Stimulated activated CD8-positive, alpha-beta memory T cell treated with anti-CD3 and anti-CD28 coated beads, Interleukin-15, amount 100 ng/mL, for 24 hours (primary cell): Measurements from ENCODE around the gene CARHSP1.
"Not testable (repeated sequence)": the region's sequence is repeated elsewhere in the genome, so short reads cannot be mapped to it uniquely, and the experiment has no call there.

Experiments
- DNase-seq: peaks from one replicate; pipeline ENCODE4 v3.0.0-alpha.2; 2020; ENCODE audit warnings: low read depth

CARHSP1 gene

DNA sequence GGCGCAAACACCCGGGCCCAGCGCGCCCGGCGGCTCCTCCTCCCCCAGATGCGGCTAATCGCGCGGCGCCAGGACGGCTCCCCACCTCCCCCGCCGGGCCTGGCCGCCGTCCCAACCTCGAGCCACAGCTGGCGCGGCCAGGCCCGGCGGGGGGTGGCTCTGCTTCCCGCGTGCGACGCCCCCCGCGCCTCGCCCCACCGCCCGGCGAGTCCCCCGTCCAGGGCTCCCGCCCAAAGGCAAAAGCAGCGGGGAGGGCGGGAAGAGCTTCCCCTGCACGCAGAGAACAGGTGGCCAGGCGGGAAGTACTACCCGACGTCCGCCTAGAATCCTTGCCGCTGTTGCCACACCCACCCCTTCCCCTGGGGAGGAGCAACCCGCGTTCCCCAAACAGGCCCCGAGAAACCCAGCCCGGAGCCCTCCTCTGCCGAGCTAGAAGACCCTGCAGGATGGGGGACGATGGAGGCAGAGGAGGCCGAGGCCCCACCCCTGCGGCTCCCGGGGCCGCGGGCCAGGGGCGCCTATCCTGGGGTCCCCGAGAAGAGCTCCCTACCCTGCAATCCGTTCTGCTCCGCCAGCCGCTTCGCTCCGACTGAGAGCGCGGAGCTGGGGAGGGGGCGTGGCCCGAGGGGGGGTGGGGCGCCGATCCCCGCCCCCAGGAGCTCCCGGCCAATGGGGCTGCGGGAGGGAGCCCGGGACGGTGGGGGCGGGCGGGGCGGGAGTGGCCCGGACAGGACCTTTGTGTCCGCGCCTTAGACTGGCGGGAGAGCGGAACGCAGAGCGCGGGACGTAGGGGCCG, at the start of gene CARHSP1:
TSS of gene CARHSP1 (minus strand) at position 591 of the 796 bp plus-strand sequence. CDS start 9,678 bp downstream, outside the sequence.
- DNase-seq: peak; percentile 51

DNA sequence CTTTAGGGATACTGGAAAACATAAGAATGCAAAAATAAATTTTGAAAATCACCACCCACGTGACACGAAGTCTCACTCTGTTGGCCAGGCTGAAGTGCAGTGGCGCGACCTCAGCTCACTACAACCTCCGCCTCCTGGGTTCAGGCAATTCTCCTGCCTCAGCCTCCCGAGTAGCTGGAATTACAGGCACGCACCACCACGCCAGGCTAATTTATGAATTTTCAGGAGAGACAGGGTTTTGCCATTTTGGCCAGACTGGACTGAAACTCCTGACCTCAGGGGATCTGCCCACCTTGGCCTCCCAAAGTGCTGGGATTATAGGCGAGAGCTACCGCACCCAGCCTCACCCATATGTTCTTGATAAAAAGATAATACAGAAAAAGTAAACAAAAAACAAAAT, 48.5 kb upstream of the CARHSP1 start:
- not testable (repeated sequence) for DNase-seq

DNA sequence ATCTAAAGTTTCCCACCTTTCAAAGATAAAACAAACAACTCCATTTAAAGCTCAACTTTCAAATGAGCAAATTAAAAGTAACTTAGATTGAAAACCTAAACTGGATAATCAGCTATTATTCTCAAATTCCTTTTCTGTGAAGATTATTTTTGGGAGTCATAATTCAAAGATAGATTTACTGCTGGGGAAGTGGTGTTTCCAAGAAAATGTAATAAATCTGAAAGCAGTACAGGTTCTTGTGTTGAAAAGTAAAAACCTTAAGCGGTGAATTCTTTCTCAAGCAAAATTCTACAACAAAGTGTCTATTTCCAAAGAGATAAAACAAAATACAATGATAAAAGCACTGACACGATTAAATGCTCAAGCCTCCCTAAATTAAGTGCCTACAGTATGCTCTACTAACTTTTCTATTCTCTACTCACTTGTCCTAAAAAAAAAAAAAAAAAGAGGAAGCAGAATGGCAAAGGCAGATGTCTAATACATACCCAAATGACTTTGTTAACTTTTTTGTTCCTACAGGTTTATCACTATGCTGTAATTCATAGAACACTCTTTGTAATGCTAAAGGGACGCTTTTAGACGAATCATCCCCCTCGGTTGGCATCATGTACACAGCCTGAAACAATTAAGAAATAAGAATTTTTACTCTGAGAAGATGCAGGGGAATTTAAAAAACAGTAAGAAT, 47.9 kb upstream of the CARHSP1 start:
- DNase-seq: no peak

DNA sequence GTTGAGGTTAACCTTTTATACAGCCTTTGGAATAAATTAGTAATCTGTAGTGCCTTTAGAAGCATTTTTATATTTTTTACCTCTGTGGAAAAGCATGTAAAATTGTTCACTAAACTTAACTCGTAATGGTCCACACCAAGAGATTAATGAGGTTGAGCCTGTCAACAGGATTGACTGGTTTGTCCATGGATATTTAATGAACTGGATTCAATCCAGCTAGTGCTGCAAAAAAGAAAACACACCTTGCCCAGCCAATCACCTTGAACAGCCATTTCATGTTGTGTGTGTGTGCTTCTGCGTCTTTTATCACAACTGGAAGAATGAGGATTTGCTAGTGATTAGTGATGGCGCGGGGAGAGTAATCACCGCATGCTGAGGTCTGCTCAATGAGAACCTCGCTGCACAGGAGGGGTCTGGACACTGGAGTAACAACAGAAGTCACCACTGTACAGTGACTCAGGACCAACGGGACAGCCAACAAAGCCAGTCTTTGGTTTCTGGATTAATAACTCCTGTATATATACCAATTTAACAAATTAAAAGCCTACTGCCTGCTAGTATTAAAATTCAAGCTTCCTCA, 47.0 kb upstream of the CARHSP1 start:
- no peak for DNase-seq

DNA sequence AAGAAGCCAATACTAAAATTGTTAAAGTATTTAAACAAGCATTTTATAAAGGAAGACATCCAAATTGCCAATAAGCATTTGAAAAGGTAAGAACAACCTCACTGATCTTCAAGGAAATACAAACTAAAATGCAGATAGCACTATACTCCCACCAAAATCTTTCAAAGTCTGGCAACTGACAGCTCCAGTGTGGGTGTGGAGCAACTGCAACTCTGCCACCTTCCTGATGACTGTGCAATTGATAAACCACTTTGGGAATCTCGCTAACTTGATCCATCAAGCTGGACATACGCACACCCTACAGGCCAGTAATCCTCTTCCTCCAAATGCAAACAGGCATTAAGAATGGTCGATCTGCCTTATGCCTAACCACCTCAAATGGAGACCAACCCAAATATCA, 45.3 kb upstream of the CARHSP1 start:
- no peak for DNase-seq

DNA sequence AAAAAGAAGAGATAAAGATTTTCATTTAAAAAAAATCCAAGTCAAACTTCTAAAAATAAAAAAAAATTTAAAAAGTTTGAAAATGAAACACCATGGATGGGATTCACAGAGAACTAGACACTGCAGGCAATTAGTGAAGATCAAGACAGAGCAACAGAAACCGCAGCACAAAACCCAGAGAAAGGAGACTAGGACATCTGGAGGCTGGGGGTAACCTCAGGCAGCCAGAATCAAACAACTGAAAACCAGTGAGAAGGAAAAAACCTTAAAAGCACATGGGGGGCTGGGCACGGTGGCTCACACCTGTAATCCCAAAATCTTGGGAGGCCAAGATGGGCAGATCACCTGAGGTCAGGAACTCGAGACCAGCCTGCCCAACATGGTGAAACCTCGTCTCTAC, 44.0 kb upstream of the CARHSP1 start:
- no peak for DNase-seq

DNA sequence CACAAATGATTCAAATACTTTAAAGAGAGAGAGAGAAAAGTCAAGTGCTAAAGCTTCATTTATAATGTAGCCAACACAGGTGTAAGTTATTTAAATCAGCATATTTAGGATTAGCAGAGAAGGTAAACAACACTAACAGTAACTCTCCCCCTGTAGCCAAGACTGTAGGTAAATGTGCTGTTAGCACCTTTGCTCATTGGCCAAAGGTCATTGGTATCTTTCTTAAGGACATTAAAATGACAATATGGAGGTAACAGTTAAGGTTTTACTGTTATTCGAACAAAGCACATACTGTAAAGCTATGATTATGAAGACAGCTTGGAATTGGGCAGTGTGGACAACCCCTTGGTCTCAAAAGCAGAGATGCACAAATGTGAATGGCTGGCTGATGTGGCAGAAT, 42.0 kb upstream of the CARHSP1 start:
- DNase-seq: no peak

DNA sequence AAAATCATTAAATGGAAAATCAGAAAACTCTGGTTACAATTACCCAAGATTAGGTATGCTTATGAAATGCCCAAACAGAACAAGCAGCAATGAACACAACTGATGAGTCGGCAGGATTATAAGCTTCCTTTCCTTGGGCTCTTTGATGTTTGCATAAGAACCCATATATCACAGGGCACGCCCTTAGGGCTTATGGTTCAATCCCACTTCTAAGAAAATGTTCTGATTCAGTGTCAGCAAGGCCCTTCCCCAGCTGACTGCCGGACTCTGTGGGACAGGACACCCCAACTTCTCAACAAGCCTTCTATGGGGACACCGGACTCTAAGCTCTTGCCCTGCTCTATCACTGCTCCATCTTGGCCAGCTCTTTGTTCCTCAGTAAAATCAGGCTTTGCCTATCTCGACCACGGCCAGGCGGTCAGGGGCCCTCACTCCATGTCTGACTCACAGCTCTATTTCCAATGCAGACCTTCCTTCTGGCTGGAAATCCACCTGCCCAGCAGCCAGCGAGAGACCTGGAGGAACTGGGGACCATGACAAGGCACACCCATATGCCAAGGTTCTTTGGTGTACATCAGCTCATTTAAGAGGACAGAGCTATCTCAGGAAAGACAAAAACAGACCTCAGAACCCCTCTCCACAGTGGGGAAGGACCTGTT, 40.1 kb upstream of the CARHSP1 start:
- DNase-seq: no peak

DNA sequence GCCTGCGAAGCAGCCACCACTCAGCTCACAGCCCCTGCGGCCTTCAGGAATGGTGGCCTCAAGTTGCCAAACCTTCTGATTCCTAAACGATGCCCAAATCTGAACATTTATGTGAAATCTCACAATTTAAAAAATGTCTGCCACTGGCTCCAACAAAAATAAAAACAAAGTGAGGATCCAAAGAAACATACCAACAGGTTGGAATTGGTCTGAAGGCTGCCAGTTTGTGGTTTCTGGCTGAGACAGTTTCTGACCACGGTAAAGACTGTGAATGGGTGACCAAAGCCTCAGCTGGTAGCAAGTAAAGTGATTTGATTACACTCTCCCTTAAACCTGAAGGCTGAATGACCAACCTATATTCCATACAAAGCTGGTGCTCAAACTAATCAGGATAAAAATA, 38.3 kb upstream of the CARHSP1 start:
- no peak for DNase-seq

DNA sequence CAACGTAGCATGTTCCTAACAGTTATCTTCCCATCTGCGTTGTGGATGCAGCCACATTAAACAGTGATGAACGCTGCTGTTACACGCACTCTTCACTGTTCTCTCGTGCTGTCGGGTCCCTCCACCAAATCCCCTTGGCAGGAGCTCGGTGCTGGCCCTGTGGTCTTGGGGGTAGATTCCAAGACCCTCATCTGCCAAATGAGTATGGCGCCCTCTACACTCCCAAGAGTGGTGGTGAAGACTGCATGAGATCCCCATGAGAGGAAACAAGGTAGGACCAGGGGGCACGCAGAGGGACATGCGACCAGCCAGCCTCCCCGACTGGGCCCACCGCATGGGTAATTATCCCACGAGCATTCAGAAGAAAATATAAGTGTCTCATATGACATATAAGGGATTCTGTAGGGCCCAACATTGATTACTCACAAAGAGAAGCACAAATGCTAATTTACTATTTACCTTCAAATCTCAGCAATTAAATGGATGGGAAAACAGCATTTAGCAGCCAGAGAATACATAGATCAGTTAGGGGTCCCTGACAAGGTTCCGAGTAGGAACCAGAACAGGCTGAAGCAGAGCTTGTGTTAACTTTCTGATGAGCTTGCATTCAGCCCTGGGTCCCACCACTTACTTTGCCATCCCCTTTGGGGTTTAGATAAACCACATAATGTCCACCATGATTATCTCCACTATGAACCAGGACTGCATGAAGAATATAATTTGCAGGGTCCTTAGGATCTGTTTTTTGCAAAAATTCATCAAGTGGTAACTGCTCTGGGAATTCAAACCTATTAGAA, 37.2 kb upstream of the CARHSP1 start:
- DNase-seq: no peak

DNA sequence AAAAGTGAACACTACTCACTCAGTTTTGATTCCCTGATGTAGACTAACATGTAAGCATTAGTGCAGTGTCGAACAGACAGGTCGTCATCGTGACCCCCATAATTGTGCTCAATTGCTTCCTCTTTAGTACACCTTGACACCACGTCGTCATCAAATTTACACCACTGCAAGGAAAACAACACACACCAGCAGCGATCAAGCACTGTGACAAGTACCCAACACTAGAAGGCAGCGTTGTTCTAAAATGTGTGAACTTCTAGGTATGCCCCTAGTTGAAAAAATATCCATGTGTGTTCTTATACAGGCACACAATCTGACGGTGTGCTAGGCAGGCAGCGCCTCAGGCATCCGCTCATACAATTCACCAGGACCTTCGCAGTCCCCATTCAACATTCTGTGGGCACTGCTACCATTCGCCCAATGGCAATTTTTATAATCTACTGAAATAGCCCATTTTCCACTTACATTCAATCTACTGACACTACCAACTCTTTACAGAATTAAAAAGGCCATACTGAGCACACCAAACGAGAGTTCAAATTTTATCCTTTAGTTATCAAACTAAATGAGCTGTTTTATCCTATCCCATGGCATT, 36.5 kb upstream of the CARHSP1 start:
- no peak for DNase-seq

DNA sequence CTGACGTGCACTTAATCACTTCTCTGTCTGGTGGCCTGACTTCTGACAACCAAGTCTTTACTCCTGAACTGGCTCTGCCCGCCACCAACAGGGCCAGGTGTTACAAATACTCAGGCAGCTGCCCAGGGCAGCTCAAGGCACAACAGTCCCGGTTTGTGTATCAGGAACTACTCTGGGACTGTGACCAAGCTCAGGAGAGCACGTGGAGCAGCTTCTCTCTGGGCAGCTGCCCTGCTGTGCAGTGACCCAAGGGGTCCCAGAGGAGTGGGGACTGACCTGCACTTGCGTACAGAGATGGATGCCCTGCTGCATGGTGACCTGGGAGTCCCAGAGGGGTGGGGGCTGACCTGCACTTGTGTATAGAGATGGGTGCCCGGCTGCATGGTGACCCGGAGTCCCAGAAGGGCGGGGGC, 35.2 kb upstream of the CARHSP1 start:
- no peak for DNase-seq

DNA sequence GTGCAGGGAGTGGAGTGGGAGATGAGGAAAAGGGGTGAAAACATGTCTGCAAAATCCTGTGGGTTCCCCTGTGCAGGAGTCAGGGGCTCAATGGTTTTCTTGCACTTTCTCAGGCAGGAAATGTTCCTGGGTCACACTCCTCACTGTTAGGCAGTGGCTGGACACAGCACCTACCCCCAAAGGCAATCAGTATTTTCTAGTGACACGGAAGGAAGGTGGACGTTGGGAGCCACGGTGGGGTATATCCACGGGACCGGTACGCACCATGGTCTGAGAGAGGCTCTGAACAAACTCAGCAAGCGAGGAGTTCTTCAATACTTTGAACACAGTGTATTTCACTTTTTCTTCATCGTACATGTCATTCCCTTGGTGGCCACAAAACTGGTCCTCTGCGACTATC, 34.2 kb upstream of the CARHSP1 start:
- DNase-seq: no peak

DNA sequence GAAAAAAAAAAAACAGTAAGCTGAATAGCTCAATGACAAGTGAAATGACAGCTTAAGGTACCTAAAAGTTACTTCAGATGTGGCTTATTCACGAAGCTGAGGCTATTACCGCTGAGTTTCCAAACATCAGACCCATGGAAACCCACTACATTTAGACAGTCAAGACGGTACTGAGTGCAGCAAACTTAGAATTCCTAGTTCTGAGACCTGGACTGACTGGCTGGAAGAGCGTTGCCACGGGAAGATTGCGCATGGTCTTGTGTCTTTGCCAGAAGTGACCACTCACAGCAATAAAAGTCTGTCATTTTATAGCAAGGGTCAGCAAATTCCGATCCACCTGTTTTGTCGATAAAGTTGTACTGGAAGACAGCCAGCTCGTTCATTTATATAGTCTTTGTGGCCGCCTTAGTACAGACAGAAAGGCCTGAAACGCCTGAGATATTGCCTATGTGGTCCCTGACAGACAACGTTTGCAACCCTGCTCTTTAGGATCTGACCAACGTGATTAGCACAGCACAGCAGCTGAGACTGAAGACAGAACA, 32.6 kb upstream of the CARHSP1 start:
- DNase-seq: no peak

DNA sequence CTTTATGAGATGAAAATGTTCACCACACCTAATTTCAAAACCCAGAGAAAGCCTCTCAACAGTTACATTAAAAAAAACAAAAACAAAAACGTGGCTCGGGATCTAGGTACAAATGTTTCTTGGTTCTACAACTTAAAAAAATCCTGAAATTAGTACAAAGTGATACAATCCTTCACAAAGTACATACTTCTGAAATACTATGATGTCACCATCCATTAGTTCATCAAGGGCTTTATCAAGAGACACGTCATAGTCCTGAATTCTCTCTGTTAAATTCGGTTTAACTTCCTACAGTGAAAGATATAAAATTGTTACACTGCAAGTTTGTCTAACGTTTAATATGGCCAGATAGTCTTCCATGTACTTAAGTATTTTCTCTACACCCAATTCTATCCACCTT, 31.5 kb upstream of the CARHSP1 start:
- DNase-seq: no peak

DNA sequence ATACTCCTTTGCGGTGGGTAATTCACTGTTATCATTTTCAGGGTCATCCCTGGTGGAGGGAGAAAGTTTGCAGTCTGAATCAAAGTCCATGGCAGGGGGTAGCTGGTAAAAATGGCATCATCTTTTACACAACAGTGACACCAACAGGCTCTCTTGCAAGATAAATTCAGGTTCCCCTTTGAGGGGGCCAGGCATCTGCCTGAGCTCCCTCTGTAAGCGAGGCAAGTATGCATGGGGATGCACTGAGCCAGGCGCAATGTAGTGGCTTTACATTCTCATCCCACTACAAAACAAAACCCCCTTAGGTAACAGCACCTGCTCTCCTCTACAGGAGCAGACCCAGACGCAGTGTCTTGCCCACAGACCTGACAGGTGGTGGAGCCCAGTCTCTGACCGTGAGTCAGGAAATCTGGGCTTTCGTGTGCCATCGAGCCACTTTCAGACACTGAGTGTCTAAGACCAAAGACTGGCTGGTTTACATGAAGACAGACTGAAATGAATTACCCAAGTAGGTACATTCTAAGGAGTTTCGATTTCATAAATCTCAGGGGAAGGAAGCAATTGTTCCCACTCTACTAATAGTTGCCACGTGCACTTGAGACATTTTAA, 31.0 kb upstream of the CARHSP1 start:
- DNase-seq: no peak

DNA sequence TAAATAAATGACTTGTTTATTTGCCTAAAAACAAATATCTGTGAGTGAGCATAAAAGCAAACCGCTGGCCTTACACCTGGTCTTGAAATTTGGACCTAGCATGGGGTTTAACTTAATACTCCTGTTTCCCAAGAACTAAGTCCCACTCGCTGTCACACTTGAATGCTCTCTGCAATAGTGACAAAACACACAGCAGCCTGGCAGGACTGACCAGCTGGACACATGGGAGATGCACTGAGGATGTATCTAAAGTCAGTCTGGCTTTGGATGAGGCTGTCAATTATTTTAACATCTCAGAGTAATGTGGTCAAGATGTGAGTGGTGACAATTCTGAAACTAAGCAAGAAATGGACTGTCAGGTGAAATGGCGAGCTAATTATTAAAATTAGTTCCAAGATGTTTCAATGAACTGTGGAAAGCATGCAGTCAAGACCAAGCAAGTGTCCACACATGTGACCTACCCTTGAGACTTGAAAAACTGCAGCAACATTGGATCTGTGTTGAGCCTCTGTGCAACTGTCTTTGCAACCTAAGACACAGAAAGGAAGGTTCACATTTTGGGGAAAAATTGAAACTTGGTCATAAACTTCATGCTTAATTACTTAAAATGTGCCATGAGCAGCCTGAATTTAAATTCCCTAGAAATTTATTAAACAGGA, 30.0 kb upstream of the CARHSP1 start:
- DNase-seq: no peak

DNA sequence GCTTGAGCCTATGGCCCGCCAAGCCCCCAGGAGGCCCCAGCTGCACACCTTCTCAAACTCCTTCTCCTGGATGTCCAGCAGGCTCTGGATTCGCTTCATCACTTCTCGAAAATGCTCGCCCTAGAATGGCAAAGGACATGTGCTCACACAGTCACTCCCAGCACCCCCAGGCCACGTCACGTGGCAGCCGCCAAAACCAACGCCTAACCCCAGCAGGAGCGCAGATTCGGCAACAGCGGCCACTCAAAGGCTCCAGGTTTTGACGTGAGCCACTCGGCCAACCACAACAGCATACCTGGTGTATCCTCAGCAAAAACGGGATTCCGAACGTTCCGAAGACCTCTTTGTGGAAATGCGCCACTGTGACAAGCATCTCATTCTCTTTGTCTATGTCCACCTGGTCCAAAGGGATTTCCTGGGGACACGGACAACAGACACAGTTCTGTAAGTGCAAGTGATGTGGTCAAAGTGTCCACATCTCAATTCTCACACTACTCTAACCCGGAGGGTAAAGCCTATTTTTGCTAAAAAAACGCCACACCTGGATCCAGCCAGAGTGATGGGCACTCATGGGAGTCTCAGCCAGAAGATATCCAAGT, 26.0 kb upstream of the CARHSP1 start:
- DNase-seq: no peak

DNA sequence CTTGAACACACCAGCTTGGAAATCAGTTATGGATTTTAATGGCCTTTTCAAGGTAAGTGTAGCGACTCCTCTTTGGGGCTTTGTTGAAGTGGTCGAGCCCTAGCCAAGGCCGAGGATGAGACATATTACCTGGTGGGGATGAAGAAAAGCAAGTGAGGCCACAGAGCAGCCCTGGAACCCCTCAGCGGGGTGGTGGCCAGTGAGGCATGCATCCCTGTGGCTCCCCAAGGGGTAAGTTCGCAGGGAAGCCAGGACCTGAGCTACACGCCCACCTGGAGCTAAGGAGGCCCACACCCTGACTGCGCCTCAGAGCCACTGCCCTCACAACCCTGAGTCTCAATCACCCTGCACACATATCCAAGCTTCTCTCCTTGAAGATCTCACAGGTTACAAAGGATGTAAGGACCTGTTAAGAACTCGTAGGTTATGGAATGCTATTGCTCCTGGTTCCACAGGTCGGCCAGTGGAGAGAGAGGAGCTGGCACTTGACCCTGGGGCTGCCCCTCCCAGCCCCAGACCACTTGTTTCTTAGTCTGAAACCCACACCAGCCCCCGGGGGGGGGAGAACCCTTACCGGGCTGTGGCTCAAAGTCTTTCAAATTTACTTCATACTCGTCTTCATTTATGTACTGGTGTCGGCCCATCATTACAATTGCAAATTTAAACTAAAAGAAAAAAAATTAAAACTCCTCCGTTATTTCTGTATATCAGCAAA, 25.3 kb upstream of the CARHSP1 start:
- DNase-seq: no peak
